Hindlimb muscle (tissue), 1 donor: ENCODE measurements around the gene DDX39B. TPM values are rescaled to one million over a fixed set of nuclear protein-coding genes. Genes with fewer than 3 reads are reported as not detected.
"Not testable (repeated sequence)": the region's sequence is repeated elsewhere in the genome, so short reads cannot be mapped to it uniquely, and the experiment has no call there.

Experiments
- DNase-seq: peaks from one replicate; pipeline ENCODE4 v3.0.0-alpha.2; 2013
- polyA plus RNA-seq: library from polyadenylated mRNA; unstranded; fragments of 120-200 nt; gene quantifications from one replicate; pipeline ENCODE4 v1.2.1, GENCODE V29; 2013; ENCODE audit not compliant: insufficient read length

Gene DDX39B
- polyA plus RNA-seq, 1 donor, result 420 TPM

GRCh38 chr6:31575335-31575901 is 33.6 kb upstream of the DDX39B start, which contains the start of gene TNF:
TSS of gene TNF (plus strand) at chr6:31575565. CDS start at chr6:31575742, 177 bp downstream.
- DNase-seq, result peak; percentile 38

GRCh38 chr6:31574106-31575061 is 32.6 kb upstream of the DDX39B start:
- DNase-seq, result no peak

- DNase-seq, result no peak
Observed at GRCh38 chr6:31573239-31574105, 31.7 kb upstream of the DDX39B start.

GRCh38 chr6:31572041-31572911 is 30.5 kb upstream of the DDX39B start, which contains the start of gene LTA:
TSS of gene LTA (plus strand) at chr6:31572289. CDS start at chr6:31572743, 454 bp downstream.
- no peak for DNase-seq

- DNase-seq, result no peak
Observed at GRCh38 chr6:31569861-31570536, 28.2 kb upstream of the DDX39B start.

GRCh38 chr6:31568537-31568961 is 26.7 kb upstream of the DDX39B start:
- DNase-seq, result no peak

- DNase-seq, result no peak
Observed at GRCh38 chr6:31567531-31568370, 25.9 kb upstream of the DDX39B start.

- no peak for DNase-seq
Observed at GRCh38 chr6:31560697-31561058, 18.9 kb upstream of the DDX39B start.

- no peak for DNase-seq
Observed at GRCh38 chr6:31559958-31560696, 18.3 kb upstream of the DDX39B start.

- DNase-seq, result no peak
Observed at GRCh38 chr6:31559606-31559957, 17.8 kb upstream of the DDX39B start.

- DNase-seq, result no peak
Observed at GRCh38 chr6:31558631-31559500, 17.1 kb upstream of the DDX39B start.

- DNase-seq, result no peak
Observed at GRCh38 chr6:31558318-31558625, 16.5 kb upstream of the DDX39B start.

GRCh38 chr6:31557443-31558317 is 15.9 kb upstream of the DDX39B start:
- DNase-seq, result no peak

GRCh38 chr6:31556307-31556706 is 14.5 kb upstream of the DDX39B start:
- no peak for DNase-seq

- DNase-seq, result not testable (repeated sequence)
Observed at GRCh38 chr6:31551371-31551770, 9.6 kb upstream of the DDX39B start.

GRCh38 chr6:31548544-31548873 is 6.7 kb upstream of the DDX39B start:
- DNase-seq, result no peak

- DNase-seq, result no peak
Observed at GRCh38 chr6:31547727-31548543, 6.1 kb upstream of the DDX39B start.
